Gastrocnemius medialis (tissue), 4 donors: Measurements from ENCODE around the gene SMO.

Source experiments
- POLR2A ChIP-seq, 2 donors: fragments of 450-650 bp; IDR thresholded peaks; one replicate each; pipeline ENCODE4 v1.6.1; 2017; ENCODE audit warnings: antibody characterized with exemption in 2 of 2, mild to moderate bottlenecking in 2 of 2, moderate library complexity in 2 of 2
- TF ChIP-seq, protein P1 (sequence below), 5 experiments: fragments of 450-650 bp in 3 of 5; fragments of 200-600 bp in 2 of 5; sonication (generic) in 2 of 5; IDR thresholded peaks in 4 of 5; conservative IDR thresholded peaks in 1 of 5; 1 replicate in 4 of 5; 2 replicates in 1 of 5; pipeline ENCODE4 v1.5.1; 2016 to 2019; ENCODE audit warnings: antibody characterized with exemption in 5 of 5, mild to moderate bottlenecking in 3 of 5, moderate library complexity in 3 of 5

DNA sequence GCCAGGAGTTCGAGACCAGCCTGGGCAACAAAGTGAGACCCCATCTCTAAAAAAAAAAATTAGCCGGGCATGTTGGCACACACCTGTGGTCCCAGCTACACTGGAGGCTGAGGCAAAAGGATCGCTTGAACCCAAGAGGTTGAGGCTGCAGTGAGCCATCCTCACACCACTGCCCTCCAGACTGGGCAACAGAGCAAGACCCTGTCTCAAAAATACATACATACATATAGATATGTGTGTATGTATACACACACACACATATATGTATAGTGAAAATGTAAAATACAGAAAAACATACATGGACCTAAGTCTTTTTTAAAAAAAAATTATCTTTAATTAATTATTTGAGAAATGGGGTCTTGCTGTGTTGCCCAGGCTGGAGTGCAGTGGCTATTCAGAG lies 5.5 kb downstream of the SMO start:
- no peak for TF ChIP-seq POLR2A (IDR thresholded peaks at IDR 0.05)
- TF ChIP-seq, protein P1, sequence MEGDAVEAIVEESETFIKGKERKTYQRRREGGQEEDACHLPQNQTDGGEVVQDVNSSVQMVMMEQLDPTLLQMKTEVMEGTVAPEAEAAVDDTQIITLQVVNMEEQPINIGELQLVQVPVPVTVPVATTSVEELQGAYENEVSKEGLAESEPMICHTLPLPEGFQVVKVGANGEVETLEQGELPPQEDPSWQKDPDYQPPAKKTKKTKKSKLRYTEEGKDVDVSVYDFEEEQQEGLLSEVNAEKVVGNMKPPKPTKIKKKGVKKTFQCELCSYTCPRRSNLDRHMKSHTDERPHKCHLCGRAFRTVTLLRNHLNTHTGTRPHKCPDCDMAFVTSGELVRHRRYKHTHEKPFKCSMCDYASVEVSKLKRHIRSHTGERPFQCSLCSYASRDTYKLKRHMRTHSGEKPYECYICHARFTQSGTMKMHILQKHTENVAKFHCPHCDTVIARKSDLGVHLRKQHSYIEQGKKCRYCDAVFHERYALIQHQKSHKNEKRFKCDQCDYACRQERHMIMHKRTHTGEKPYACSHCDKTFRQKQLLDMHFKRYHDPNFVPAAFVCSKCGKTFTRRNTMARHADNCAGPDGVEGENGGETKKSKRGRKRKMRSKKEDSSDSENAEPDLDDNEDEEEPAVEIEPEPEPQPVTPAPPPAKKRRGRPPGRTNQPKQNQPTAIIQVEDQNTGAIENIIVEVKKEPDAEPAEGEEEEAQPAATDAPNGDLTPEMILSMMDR (IDR thresholded peaks at IDR 0.05 in 4 of 5, conservative IDR thresholded peaks at IDR 0.05 in 1 of 5), result no peak
